HCT116 (cell line): Measurements from ENCODE around the gene PLEKHA5. TPM values are rescaled to one million over a fixed set of nuclear protein-coding genes. Genes with fewer than 3 reads are reported as not detected.

Experiments used
- ATAC-seq: fragments of 200-7000 bp; cut with Tn5 transposase; 2 replicates; pipeline ENCODE4 v1.9.1; 2020; ENCODE audit warnings: mild to moderate bottlenecking, moderate library complexity
- BruUV-seq: library from RNA; stranded (reverse); fragments of 400-500 nt; replicated peaks from 2 replicates; lab custom pipeline; 2021; lab: Mats Ljungman, UMichigan
- CTCF ChIA-PET: fragments of 300-600 bp; sonication (Branson Sonifier 250); formaldehyde crosslinking; loops from one replicate; lab custom pipeline; 2021; ENCODE audit warnings: antibody characterized with exemption; lab: Charles Lee
- POLR2A ChIA-PET: fragments of 300-600, 350-600 bp; sonication (Branson Sonifier 250); formaldehyde crosslinking; loops from one replicate; lab custom pipeline; 2021; ENCODE audit warnings: antibody characterized with exemption; lab: Charles Lee
- RAD21 ChIA-PET, 2 experiments: fragments of 300-600 bp; sonication (Branson Sonifier 250); formaldehyde crosslinking; loops; one replicate each; lab custom pipeline; 2023; ENCODE audit warnings: low total read pairs in 2 of 2; ENCODE audit not compliant: uncharacterized antibody in 2 of 2, unreplicated experiment in 2 of 2, low non-redundant PET in 1 of 2; lab: Charles Lee
- DNase-seq: peaks from one replicate; pipeline ENCODE4 v3.0.0-alpha.2; 2010; ENCODE audit warnings: low read depth, low spot score
- H2AFZ ChIP-seq: fragments of 200-600 bp; shearing (Covaris generic), sonication (generic); 2 replicates; pipeline ENCODE4 v1.6.1; 2017; ENCODE audit warnings: low read depth, mixed run types, mixed read lengths, antibody characterized with exemption, low read length; ENCODE audit not compliant: poor library complexity, severe bottlenecking
- H3K27ac ChIP-seq: 2 replicates; pipeline ENCODE4 v1.5.1; 2012; ENCODE audit warnings: low read depth, low read length
- H3K27me3 ChIP-seq: fragments of 200-600 bp; sonication (generic); 2 replicates; pipeline ENCODE4 v1.6.1; 2016; ENCODE audit warnings: mixed run types, low read length, mixed read lengths; ENCODE audit not compliant: insufficient read depth
- H3K36me3 ChIP-seq, 2 experiments: fragments of 200-500 bp in 1 of 2; fragments of 200-600 bp in 1 of 2; sonication (Bioruptor generic) in 1 of 2; sonication (generic) in 1 of 2; 2 replicates each; pipeline versions ENCODE4 v1.5.1 to v1.6.1; 2014 to 2016; ENCODE audit warnings: low read length in 2 of 2, inconsistent platforms in 1 of 2, mixed read lengths in 1 of 2, mixed run types in 1 of 2; ENCODE audit not compliant: insufficient read depth in 2 of 2, control insufficient read depth in 1 of 2
- H3K4me1 ChIP-seq, 2 experiments: fragments of 200-600 bp in 1 of 2; sonication (generic) in 1 of 2; 2 replicates each; pipeline versions ENCODE4 v1.5.1 to v1.6.1; 2012 to 2017; ENCODE audit warnings: low read length in 2 of 2, inconsistent platforms in 1 of 2, mild to moderate bottlenecking in 1 of 2, mixed read lengths in 1 of 2, mixed run types in 1 of 2, moderate library complexity in 1 of 2; ENCODE audit not compliant: insufficient read depth in 2 of 2, control insufficient read depth in 1 of 2
- H3K4me2 ChIP-seq: fragments of 200-600 bp; sonication (generic); 2 replicates; pipeline ENCODE4 v1.6.1; 2017; ENCODE audit warnings: mixed run types, low read length, mixed read lengths
- H3K4me3 ChIP-seq, 2 experiments: fragments of 200-600 bp in 1 of 2; sonication (generic) in 1 of 2; replicated peaks in 1 of 2; 2 replicates each; pipeline ENCODE4 v1.5.1; 2011 to 2016; ENCODE audit warnings: low read length in 2 of 2, control low read depth in 1 of 2, low read depth in 1 of 2, mild to moderate bottlenecking in 1 of 2, mixed read lengths in 1 of 2, mixed run types in 1 of 2
- H3K79me2 ChIP-seq: fragments of 200-600 bp; sonication (generic); 2 replicates; pipeline ENCODE4 v1.6.1; 2017; ENCODE audit warnings: mild to moderate bottlenecking, mixed run types, low read length, moderate library complexity, mixed read lengths; ENCODE audit not compliant: insufficient read depth
- H3K9ac ChIP-seq: fragments of 200-600 bp; sonication (generic); 2 replicates; pipeline ENCODE4 v1.6.1; 2016; ENCODE audit warnings: low read length, mixed read lengths
- H3K9me2 ChIP-seq: fragments of 200-600 bp; sonication (generic), shearing (Covaris generic); 2 replicates; pipeline ENCODE4 v1.6.1; 2017; ENCODE audit warnings: mixed run types, mild to moderate bottlenecking, moderate library complexity; ENCODE audit not compliant: insufficient read depth
- H3K9me3 ChIP-seq, 2 experiments: fragments of 200-500 bp in 1 of 2; fragments of 200-600 bp in 1 of 2; sonication (Bioruptor generic) in 1 of 2; sonication (generic) in 1 of 2; 2 replicates each; pipeline ENCODE4 v1.6.1; 2014 to 2017; ENCODE audit warnings: low read length in 2 of 2, mixed read lengths in 2 of 2, inconsistent platforms in 1 of 2, low read depth in 1 of 2, mild to moderate bottlenecking in 1 of 2, mixed run types in 1 of 2, moderate library complexity in 1 of 2; ENCODE audit not compliant: control insufficient read depth in 1 of 2, insufficient read depth in 1 of 2
- H4K20me1 ChIP-seq: fragments of 200-600 bp; sonication (generic), shearing (Covaris generic); 2 replicates; pipeline ENCODE4 v1.6.1; 2017; ENCODE audit warnings: mixed run types, mild to moderate bottlenecking, moderate library complexity; ENCODE audit not compliant: insufficient read depth
- ATF3 ChIP-seq: IDR thresholded peaks from 2 replicates; pipeline ENCODE4 v1.6.1; 2012
- CEBPB ChIP-seq: IDR thresholded peaks from 2 replicates; pipeline ENCODE4 v1.6.1; 2012; ENCODE audit warnings: low read depth
- CTCF ChIP-seq, 3 experiments: fragments of 200-600 bp in 1 of 3; sonication (generic) in 1 of 3; IDR thresholded peaks in 2 of 3; conservative IDR thresholded peaks in 1 of 3; 2 replicates each; pipeline ENCODE4 v1.5.1; 2012 to 2017; ENCODE audit warnings: low read depth in 2 of 3, low read length in 2 of 3, antibody characterized with exemption in 1 of 3, borderline replicate concordance in 1 of 3, control low read depth in 1 of 3, mild to moderate bottlenecking in 1 of 3, mixed read lengths in 1 of 3, mixed run types in 1 of 3, moderate library complexity in 1 of 3; ENCODE audit not compliant: insufficient read depth in 1 of 3
- EGR1 ChIP-seq: IDR thresholded peaks from 2 replicates; pipeline ENCODE4 v1.6.1; 2012; ENCODE audit warnings: low read depth
- EZH2 ChIP-seq: fragments of 200-600 bp; sonication (generic); IDR thresholded peaks from 2 replicates; pipeline ENCODE4 v1.6.1; 2017; ENCODE audit warnings: antibody characterized with exemption, mixed run types
- EZH2phosphoT487 ChIP-seq: fragments of 200-600 bp; IDR thresholded peaks from 2 replicates; pipeline ENCODE4 v1.6.1; 2018; ENCODE audit warnings: antibody characterized with exemption, borderline replicate concordance
- FOSL1 ChIP-seq: IDR thresholded peaks from 2 replicates; pipeline ENCODE4 v1.6.1; 2012; ENCODE audit warnings: low read depth
- JUND ChIP-seq: IDR thresholded peaks from 2 replicates; pipeline ENCODE4 v1.6.1; 2012
- MAX ChIP-seq: IDR thresholded peaks from 2 replicates; pipeline ENCODE4 v1.6.1; 2012
- POLR2A ChIP-seq: IDR thresholded peaks from 2 replicates; pipeline ENCODE4 v1.7.0; 2011; ENCODE audit warnings: borderline replicate concordance; ENCODE audit not compliant: insufficient read depth, insufficient read length; ENCODE audit errors: extremely low read depth
- REST ChIP-seq: IDR thresholded peaks from 2 replicates; pipeline ENCODE4 v1.6.1; 2012; ENCODE audit warnings: low read depth
- SP1 ChIP-seq: IDR thresholded peaks from 2 replicates; pipeline ENCODE4 v1.6.1; 2012; ENCODE audit warnings: low read depth
- SRF ChIP-seq: IDR thresholded peaks from 2 replicates; pipeline ENCODE4 v1.6.1; 2012; ENCODE audit warnings: low read depth
- ZNF274 ChIP-seq: fragments of 200-500 bp; sonication (Bioruptor generic); IDR thresholded peaks from 2 replicates; pipeline ENCODE4 v1.6.1; 2014; ENCODE audit warnings: mild to moderate bottlenecking, low read depth, low read length, inconsistent platforms
- intact Hi-C: fragments of 100-400 bp; cut with micrococcal nuclease; formaldehyde crosslinking; loops from 2 replicates; pipeline ENCODE4 v1.10.0; 2022
- total RNA-seq: library from RNA; stranded (reverse); gene quantifications from one replicate; pipeline ENCODE4 v1.2.1, GENCODE V29; 2021; ENCODE audit not compliant: unreplicated experiment

The PLEKHA5 gene
- total RNA-seq, 1 experiment from 2014 or later = 18.9 TPM

- no peaks in the 10 kb centered on the region for H3K4me1 ChIP-seq
- intact Hi-C loops = no loop called here
- no peak for DNase-seq
- no peak overlapping the region for H3K9ac ChIP-seq
- H3K36me3 ChIP-seq = no peaks in the 10 kb centered on the region
- peaks cover 33% of the 10 kb centered on the region for H3K79me2 ChIP-seq
- RAD21 ChIA-PET = no interaction called here
- no TSS peak for BruUV-seq
- no peak overlapping the region for H3K4me3 ChIP-seq
- H4K20me1 ChIP-seq = no peaks in the 10 kb centered on the region
- H3K27me3 ChIP-seq = no peaks in the 10 kb centered on the region
- H3K9me3 ChIP-seq = no peaks in the 10 kb centered on the region
- H2AFZ ChIP-seq = no peak overlapping the region
- CTCF ChIA-PET = no interaction called here
- H3K27ac ChIP-seq = no peak overlapping the region
- ATAC-seq = no peak
- no peaks in the 10 kb centered on the region for H3K9me2 ChIP-seq
- TF ChIP-seq EGR1 (no peak), JUND (no peak), SP1 (no peak), REST (no peak), SRF (no peak), ZNF274 (no peak)
- TF ChIP-seq, all 23 proteins: peak for 0
- POLR2A ChIA-PET = no interaction called here
- H3K4me2 ChIP-seq = no peak overlapping the region
These were observed 63.2 kb downstream of the PLEKHA5 start for GRCh38 chr12:19192710-19193109.

GRCh38 chr12:19194963-19195362, 65.4 kb downstream of the PLEKHA5 start:
- peaks cover 24% of the 10 kb centered on the region for H3K79me2 ChIP-seq
- TF ChIP-seq FOSL1 (no peak), CEBPB (no peak), EZH2phosphoT487 (no peak), EZH2 (no peak), ATF3 (no peak), MAX (no peak), ZNF274 (no peak), CTCF (IDR thresholded peaks at IDR 0.05 in 2 of 3, conservative IDR thresholded peaks at IDR 0.05 in 1 of 3; ENCODE audit: borderline replicate concordance in 1 of 3, insufficient read depth in 1 of 3, low read depth in 2 of 3, low read length in 2 of 3) (no peak), JUND (no peak), POLR2A (no peak)

More at GRCh38 chr12:19194963-19195362, 65.4 kb downstream of the PLEKHA5 start:
- Histone ChIP-seq H3K27me3 (no peaks in the 10 kb centered on the region), H2AFZ (no peak overlapping the region), H3K4me3 (no peak overlapping the region), H4K20me1 (no peaks in the 10 kb centered on the region), H3K4me1 (no peaks in the 10 kb centered on the region), H3K36me3 (no peaks in the 10 kb centered on the region), H3K27ac (no peak overlapping the region), H3K9me2 (no peaks in the 10 kb centered on the region), H3K4me2 (no peak overlapping the region), H3K9ac (no peak overlapping the region), H3K9me3 (no peaks in the 10 kb centered on the region)
- intact Hi-C loops = no loop called here
- ChIA-PET RAD21 (no interaction called here), POLR2A (no interaction called here), CTCF (no interaction called here)
- DNase-seq (no peak), ATAC-seq (no peak)
- BruUV-seq = no TSS peak
